WI38 (cell line): ENCODE data around the gene CD68.

Experiments used
- H3K4me3 ChIP-seq: 2 replicates; pipeline ENCODE4 v1.5.1; 2011; ENCODE audit warnings: low read depth, mild to moderate bottlenecking, control low read depth, low read length
- CTCF ChIP-seq: IDR thresholded peaks from 2 replicates; pipeline ENCODE4 v1.5.1; 2012; ENCODE audit warnings: low read depth, mild to moderate bottlenecking, control low read depth, low read length

CD68 gene

GRCh38 chr17:7560172-7561027 lies 19.0 kb upstream of the CD68 start:
- peak; percentile 80 for TF ChIP-seq CTCF
- H3K4me3 ChIP-seq, result peak overlapping the region; percentile 79

GRCh38 chr17:7561028-7561575 lies 18.3 kb upstream of the CD68 start:
- peak overlapping the region; percentile 79 for H3K4me3 ChIP-seq
- peak; percentile 73 for TF ChIP-seq CTCF

GRCh38 chr17:7561589-7562207 lies 17.7 kb upstream of the CD68 start, which contains the start of gene SENP3:
Gene SENP3 (plus strand): TSS chr17:7561919. CDS start chr17:7563077, 1,158 bp downstream.
- no peak for TF ChIP-seq CTCF
- H3K4me3 ChIP-seq, result peak within 1 kb of the TSS; percentile 79

GRCh38 chr17:7562208-7562605 lies 17.2 kb upstream of the CD68 start:
- TF ChIP-seq CTCF, result no peak
- peak overlapping the region; percentile 79 for H3K4me3 ChIP-seq

- H3K4me3 ChIP-seq, result peak overlapping the region; percentile 79
- TF ChIP-seq CTCF, result no peak
Measured at GRCh38 chr17:7563115-7563869, 16.1 kb upstream of the CD68 start.

GRCh38 chr17:7569571-7569970 lies 9.9 kb upstream of the CD68 start:
- no peak overlapping the region for H3K4me3 ChIP-seq
- no peak for TF ChIP-seq CTCF
